CD14-positive monocyte (primary cell): ENCODE measurements around the gene ANXA11. TPM values are rescaled to one million over a fixed set of nuclear protein-coding genes. Genes with fewer than 3 reads are reported as not detected.

Experiments used
- DNase-seq, 3 donors: peaks; one replicate each; pipeline ENCODE4 v3.0.0-alpha.2; 2011 to 2022
- H2AFZ ChIP-seq: 2 replicates; pipeline ENCODE4 v1.6.0; 2012; ENCODE audit warnings: mild to moderate bottlenecking, low read depth, low read length, inconsistent platforms; ENCODE audit not compliant: insufficient read depth, poor library complexity, severe bottlenecking
- H3K27ac ChIP-seq, 2 donors: 1 replicate in 1 of 2; 2 replicates in 1 of 2; pipeline ENCODE4 v1.5.1; 2012 to 2013; ENCODE audit warnings: low read length in 2 of 2, control low read depth in 1 of 2, inconsistent platforms in 1 of 2, low read depth in 1 of 2, mild to moderate bottlenecking in 1 of 2
- H3K27me3 ChIP-seq, 2 donors: one replicate each; pipeline versions ENCODE4 v1.6.0 to v1.6.1; 2011 to 2013; ENCODE audit warnings: low read length in 2 of 2; ENCODE audit not compliant: control insufficient read depth in 2 of 2, insufficient read depth in 2 of 2
- H3K36me3 ChIP-seq, 2 donors: replicated peaks in 1 of 2; 1 replicate in 1 of 2; 2 replicates in 1 of 2; pipeline versions ENCODE4 v1.5.1 to v1.6.1; 2012 to 2013; ENCODE audit warnings: low read length in 2 of 2, control low read depth in 1 of 2, inconsistent platforms in 1 of 2, mild to moderate bottlenecking in 1 of 2; ENCODE audit not compliant: insufficient read depth in 2 of 2, control insufficient read depth in 1 of 2
- H3K4me1 ChIP-seq, 2 donors: 1 replicate in 1 of 2; 2 replicates in 1 of 2; pipeline versions ENCODE4 v1.5.1 to v1.6.1; 2012 to 2013; ENCODE audit warnings: low read length in 2 of 2, control low read depth in 1 of 2, inconsistent platforms in 1 of 2, mild to moderate bottlenecking in 1 of 2, moderate library complexity in 1 of 2; ENCODE audit not compliant: insufficient read depth in 2 of 2, control insufficient read depth in 1 of 2
- H3K4me2 ChIP-seq: replicated peaks from 2 replicates; pipeline ENCODE3; 2012; ENCODE audit warnings: low read length, moderate library complexity, mild to moderate bottlenecking; ENCODE audit not compliant: poor library complexity, severe bottlenecking; ENCODE audit errors: extremely low read depth
- H3K4me3 ChIP-seq, 3 experiments: fragments of 200-600 bp in 1 of 3; sonication (generic) in 1 of 3; replicated peaks in 1 of 3; 1 replicate in 2 of 3; 2 replicates in 1 of 3; pipeline ENCODE4 v1.5.1; 2011 to 2013; ENCODE audit warnings: low read length in 3 of 3, mild to moderate bottlenecking in 3 of 3, control low read depth in 2 of 3, low read depth in 2 of 3, inconsistent platforms in 1 of 3, moderate library complexity in 1 of 3
- H3K79me2 ChIP-seq: 2 replicates; pipeline ENCODE4 v1.6.0; 2012; ENCODE audit warnings: mild to moderate bottlenecking, control low read depth, inconsistent platforms, low read length, moderate library complexity; ENCODE audit not compliant: insufficient read depth
- H3K9ac ChIP-seq: 2 replicates; pipeline ENCODE4 v1.6.0; 2017; ENCODE audit warnings: low read length, mild to moderate bottlenecking; ENCODE audit not compliant: insufficient read depth, poor library complexity, severe bottlenecking
- H3K9me3 ChIP-seq, 2 donors: replicated peaks in 1 of 2; 1 replicate in 1 of 2; 2 replicates in 1 of 2; pipeline versions ENCODE4 v1.5.1 to v1.6.1; 2012 to 2013; ENCODE audit warnings: low read length in 2 of 2, control low read depth in 1 of 2; ENCODE audit not compliant: control insufficient read depth in 1 of 2, insufficient read depth in 1 of 2
- H4K20me1 ChIP-seq: 2 replicates; pipeline ENCODE4 v1.6.0; 2012; ENCODE audit warnings: mild to moderate bottlenecking, low read length, control low read depth, moderate library complexity; ENCODE audit not compliant: insufficient read depth
- H3K27ac Mint-ChIP-seq, 7 donors: one replicate each; pipeline ENCODE4 v1.8.0; 2020; ENCODE audit warnings: mild to moderate bottlenecking in 7 of 7, mixed read lengths in 7 of 7, moderate library complexity in 6 of 7, inconsistent platforms in 2 of 7
- H3K27me3 Mint-ChIP-seq, 3 donors: one replicate each; pipeline ENCODE4 v1.8.0; 2021 to 2022; ENCODE audit warnings: low read depth in 3 of 3, mild to moderate bottlenecking in 3 of 3, mixed read lengths in 3 of 3, moderate library complexity in 3 of 3, inconsistent platforms in 1 of 3
- H3K36me3 Mint-ChIP-seq, 2 donors: one replicate each; pipeline ENCODE4 v1.8.0; 2020; ENCODE audit warnings: mixed read lengths in 2 of 2, inconsistent platforms in 1 of 2, mild to moderate bottlenecking in 1 of 2
- H3K4me1 Mint-ChIP-seq: one replicate; pipeline ENCODE4 v1.8.0; 2020; ENCODE audit warnings: mild to moderate bottlenecking, mixed read lengths
- H3K4me3 Mint-ChIP-seq, 2 donors: one replicate each; pipeline ENCODE4 v1.8.0; 2020; ENCODE audit warnings: mild to moderate bottlenecking in 2 of 2, mixed read lengths in 2 of 2, moderate library complexity in 1 of 2
- H3K9me3 Mint-ChIP-seq, 7 donors: one replicate each; pipeline ENCODE4 v1.8.0; 2020 to 2022; ENCODE audit warnings: mixed read lengths in 7 of 7, mild to moderate bottlenecking in 6 of 7, moderate library complexity in 6 of 7, inconsistent platforms in 2 of 7
- CTCF ChIP-seq: fragments of 200-600 bp; IDR thresholded peaks from one replicate; pipeline ENCODE4 v1.8.0; 2022; ENCODE audit warnings: antibody characterized with exemption, mild to moderate bottlenecking
- WGBS: methylation state at CpG from one replicate; pipeline ENCODE4 v1.1.5; 2013; ENCODE audit warnings: missing lambda C conversion rate; ENCODE audit not compliant: insufficient coverage; 5-methylcytosine and 5-hydroxymethylcytosine counted together
- intact Hi-C, 2 donors: fragments of 100-400 bp; cut with micrococcal nuclease; formaldehyde crosslinking; loops; one replicate each; pipeline versions ENCODE4 v1.15.0 to v1.15.1; 2023
- polyA plus RNA-seq, 3 donors: library from polyadenylated mRNA; depleted of rRNA in 1 of 3; unstranded in 2 of 3; stranded (reverse) in 1 of 3; fragments of 300-500 nt in 2 of 3; fragments of >200 nt in 1 of 3; fragmentation: Illumina TruSeq in 2 of 3; gene quantifications; 1 replicate in 2 of 3; 2 replicates in 1 of 3; pipeline ENCODE4 v1.2.3, GENCODE V29; 2012 to 2021

ANXA11 gene
- polyA plus RNA-seq, 3 donors = 95.6 to 174 (median 134) TPM

DNA sequence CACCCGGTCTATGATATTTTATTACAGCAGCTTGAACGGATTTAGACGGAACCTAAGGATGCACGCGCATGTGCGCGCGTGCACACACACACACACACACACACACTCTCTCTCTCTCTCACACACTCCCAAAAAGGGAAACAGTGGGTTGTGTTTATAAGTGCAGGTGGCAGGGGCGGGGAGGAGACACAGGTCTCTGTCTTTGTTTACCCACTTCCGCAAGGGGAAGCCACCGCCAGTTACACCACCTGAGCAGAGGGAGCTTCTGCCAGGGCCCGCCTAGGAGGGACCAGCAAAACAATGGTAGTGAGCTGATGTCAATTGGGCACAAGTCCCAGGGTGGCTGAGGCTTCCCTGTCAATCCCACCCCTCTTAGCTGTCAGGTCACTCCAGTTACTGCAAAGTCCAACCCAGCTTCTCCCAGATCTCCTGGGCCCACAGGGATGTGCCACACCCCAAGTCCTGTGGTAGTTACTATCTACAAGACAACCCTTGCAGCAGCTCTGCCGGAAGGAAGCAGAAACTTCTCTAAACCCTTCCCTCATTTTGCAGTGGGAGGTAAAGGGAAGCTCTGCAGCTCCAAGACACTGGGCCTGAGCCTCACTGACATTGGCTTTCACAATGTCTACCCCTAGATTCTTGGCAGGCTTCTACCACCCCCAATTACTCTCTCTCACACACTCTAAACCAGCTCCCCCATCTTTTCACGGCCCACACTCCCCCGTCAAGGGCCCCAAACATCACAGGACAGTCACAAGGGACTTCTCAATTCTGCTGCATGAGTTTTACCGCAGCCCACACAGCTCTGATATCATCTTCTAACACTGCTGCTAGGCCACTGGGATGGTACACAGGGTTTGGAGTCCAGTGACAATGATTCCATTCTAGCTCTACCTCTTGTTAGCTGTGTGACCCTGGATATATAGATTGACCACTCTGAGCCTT is 17.6 kb downstream of the ANXA11 start:
- peak; percentile 47 to 74 (median 47) for DNase-seq
- H3K79me2 ChIP-seq = peaks cover 99% of the 10 kb centered on the region
- H3K9me3 Mint-ChIP-seq = peaks cover 0 to 3% (median 0%) of the 10 kb centered on the region in 7 donors
- peaks cover 45 to 67% of the 10 kb centered on the region in 2 donors for H3K4me1 ChIP-seq
- H3K9ac ChIP-seq = peak overlapping the region; percentile 28
- H3K4me1 Mint-ChIP-seq = peaks cover 76% of the 10 kb centered on the region
- peaks cover 2 to 16% of the 10 kb centered on the region in 2 donors for H3K36me3 ChIP-seq
- no peaks in the 10 kb centered on the region for H3K9me3 ChIP-seq
- intact Hi-C loops = no loop called here
- H3K4me2 ChIP-seq = peak overlapping the region; percentile 62
- TF ChIP-seq CTCF = no peak
- peak overlapping the region; percentile 21 to 75 for H3K4me3 Mint-ChIP-seq
- H3K27ac ChIP-seq = peak overlapping the region; percentile 63 to 86
- WGBS = 12% methylated on average over 6 of the region's 16 CpGs
- H3K27ac Mint-ChIP-seq = peak overlapping the region; percentile 84 to 93 (median 89)
- H3K36me3 Mint-ChIP-seq = peaks cover 18 to 31% of the 10 kb centered on the region in 2 donors
- H3K4me3 ChIP-seq = peak overlapping the region in 1 of 3 experiments; percentile 45
- no peaks in the 10 kb centered on the region for H3K27me3 ChIP-seq
- H2AFZ ChIP-seq = no peak overlapping the region
- H4K20me1 ChIP-seq = peaks cover 96% of the 10 kb centered on the region
- H3K27me3 Mint-ChIP-seq = peaks cover 0 to 4% (median 0%) of the 10 kb centered on the region in 3 donors

- Mint-ChIP-seq H3K4me3 (peak overlapping the region in 1 of 2 donors; percentile 75), H3K36me3 (peaks cover 21 to 29% of the 10 kb centered on the region in 2 donors), H3K27ac (peak overlapping the region; percentile 84 to 93 (median 89)), H3K9me3 (peaks cover 0 to 3% (median 0%) of the 10 kb centered on the region in 7 donors), H3K27me3 (peaks cover 0 to 4% (median 0%) of the 10 kb centered on the region in 3 donors), H3K4me1 (peaks cover 72% of the 10 kb centered on the region)
- H4K20me1 ChIP-seq = peaks cover 96% of the 10 kb centered on the region
- peaks cover 43 to 60% of the 10 kb centered on the region in 2 donors for H3K4me1 ChIP-seq
- no peak for DNase-seq
- H3K9ac ChIP-seq = no peak overlapping the region
- H3K4me3 ChIP-seq = peak overlapping the region in 1 of 3 experiments; percentile 45
- peak overlapping the region; percentile 63 to 86 for H3K27ac ChIP-seq
- no peak for TF ChIP-seq CTCF
- H2AFZ ChIP-seq = no peak overlapping the region
- 100% methylated on average over 1 of the region's 2 CpGs for WGBS
- no peaks in the 10 kb centered on the region for H3K9me3 ChIP-seq
- H3K79me2 ChIP-seq = peaks cover 99% of the 10 kb centered on the region
- no peaks in the 10 kb centered on the region for H3K27me3 ChIP-seq
- peaks cover 2 to 15% of the 10 kb centered on the region in 2 donors for H3K36me3 ChIP-seq
- H3K4me2 ChIP-seq = peak overlapping the region; percentile 62
- intact Hi-C loops = no loop called here
Measured at GRCh38 chr10:80187060-80187459, 18.3 kb downstream of the ANXA11 start.
